HCT116 (cell line): ENCODE data around the gene LLGL2.

Experiments
- CEBPB ChIP-seq: IDR thresholded peaks from 2 replicates; pipeline ENCODE4 v1.6.1; 2012; ENCODE audit warnings: low read depth
- EGR1 ChIP-seq: IDR thresholded peaks from 2 replicates; pipeline ENCODE4 v1.6.1; 2012; ENCODE audit warnings: low read depth
- EZH2 ChIP-seq: fragments of 200-600 bp; sonication (generic); IDR thresholded peaks from 2 replicates; pipeline ENCODE4 v1.6.1; 2017; ENCODE audit warnings: antibody characterized with exemption, mixed run types
- EZH2phosphoT487 ChIP-seq: fragments of 200-600 bp; IDR thresholded peaks from 2 replicates; pipeline ENCODE4 v1.6.1; 2018; ENCODE audit warnings: antibody characterized with exemption, borderline replicate concordance
- POLR2A ChIP-seq: IDR thresholded peaks from 2 replicates; pipeline ENCODE4 v1.7.0; 2011; ENCODE audit warnings: borderline replicate concordance; ENCODE audit not compliant: insufficient read depth, insufficient read length; ENCODE audit errors: extremely low read depth
- POLR2AphosphoS5 ChIP-seq: IDR thresholded peaks from 2 replicates; pipeline ENCODE4 v1.6.1; 2011; ENCODE audit warnings: mild to moderate bottlenecking, low read depth, low read length, moderate library complexity
- RAD21 ChIP-seq: IDR thresholded peaks from 2 replicates; pipeline ENCODE4 v1.6.1; 2012; ENCODE audit warnings: low read depth, mild to moderate bottlenecking
- SP1 ChIP-seq: IDR thresholded peaks from 2 replicates; pipeline ENCODE4 v1.6.1; 2012; ENCODE audit warnings: low read depth
- SRF ChIP-seq: IDR thresholded peaks from 2 replicates; pipeline ENCODE4 v1.6.1; 2012; ENCODE audit warnings: low read depth
- ZNF274 ChIP-seq: fragments of 200-500 bp; sonication (Bioruptor generic); IDR thresholded peaks from 2 replicates; pipeline ENCODE4 v1.6.1; 2014; ENCODE audit warnings: mild to moderate bottlenecking, low read depth, low read length, inconsistent platforms
- TF ChIP-seq, protein P1 (sequence below), 3 experiments: fragments of 200-600 bp in 1 of 3; sonication (generic) in 1 of 3; IDR thresholded peaks in 2 of 3; conservative IDR thresholded peaks in 1 of 3; 2 replicates each; pipeline ENCODE4 v1.5.1; 2012 to 2017; ENCODE audit warnings: low read depth in 2 of 3, low read length in 2 of 3, antibody characterized with exemption in 1 of 3, borderline replicate concordance in 1 of 3, control low read depth in 1 of 3, mild to moderate bottlenecking in 1 of 3, mixed read lengths in 1 of 3, mixed run types in 1 of 3, moderate library complexity in 1 of 3; ENCODE audit not compliant: insufficient read depth in 1 of 3
- TF ChIP-seq, protein P2 (sequence below): IDR thresholded peaks from 2 replicates; pipeline ENCODE4 v1.6.1; 2011; ENCODE audit warnings: mild to moderate bottlenecking, low read length, moderate library complexity; ENCODE audit not compliant: insufficient replicate concordance; ENCODE audit errors: extremely low read depth
- TF ChIP-seq, protein P3 (sequence below): IDR thresholded peaks from 2 replicates; pipeline ENCODE4 v1.6.1; 2012; ENCODE audit warnings: low read depth

- TF ChIP-seq RAD21 (no peak), POLR2AphosphoS5 (no peak), ZNF274 (no peak), POLR2A (no peak), EZH2phosphoT487 (no peak), SRF (no peak), SP1 (no peak), EZH2 (no peak), EGR1 (no peak), CEBPB (no peak)
- TF ChIP-seq, protein P1, sequence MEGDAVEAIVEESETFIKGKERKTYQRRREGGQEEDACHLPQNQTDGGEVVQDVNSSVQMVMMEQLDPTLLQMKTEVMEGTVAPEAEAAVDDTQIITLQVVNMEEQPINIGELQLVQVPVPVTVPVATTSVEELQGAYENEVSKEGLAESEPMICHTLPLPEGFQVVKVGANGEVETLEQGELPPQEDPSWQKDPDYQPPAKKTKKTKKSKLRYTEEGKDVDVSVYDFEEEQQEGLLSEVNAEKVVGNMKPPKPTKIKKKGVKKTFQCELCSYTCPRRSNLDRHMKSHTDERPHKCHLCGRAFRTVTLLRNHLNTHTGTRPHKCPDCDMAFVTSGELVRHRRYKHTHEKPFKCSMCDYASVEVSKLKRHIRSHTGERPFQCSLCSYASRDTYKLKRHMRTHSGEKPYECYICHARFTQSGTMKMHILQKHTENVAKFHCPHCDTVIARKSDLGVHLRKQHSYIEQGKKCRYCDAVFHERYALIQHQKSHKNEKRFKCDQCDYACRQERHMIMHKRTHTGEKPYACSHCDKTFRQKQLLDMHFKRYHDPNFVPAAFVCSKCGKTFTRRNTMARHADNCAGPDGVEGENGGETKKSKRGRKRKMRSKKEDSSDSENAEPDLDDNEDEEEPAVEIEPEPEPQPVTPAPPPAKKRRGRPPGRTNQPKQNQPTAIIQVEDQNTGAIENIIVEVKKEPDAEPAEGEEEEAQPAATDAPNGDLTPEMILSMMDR (IDR thresholded peaks at IDR 0.05 in 2 of 3, conservative IDR thresholded peaks at IDR 0.05 in 1 of 3; ENCODE audit: borderline replicate concordance in 1 of 3, insufficient read depth in 1 of 3, low read depth in 2 of 3, low read length in 2 of 3), result no peak
- TF ChIP-seq, protein P2, sequence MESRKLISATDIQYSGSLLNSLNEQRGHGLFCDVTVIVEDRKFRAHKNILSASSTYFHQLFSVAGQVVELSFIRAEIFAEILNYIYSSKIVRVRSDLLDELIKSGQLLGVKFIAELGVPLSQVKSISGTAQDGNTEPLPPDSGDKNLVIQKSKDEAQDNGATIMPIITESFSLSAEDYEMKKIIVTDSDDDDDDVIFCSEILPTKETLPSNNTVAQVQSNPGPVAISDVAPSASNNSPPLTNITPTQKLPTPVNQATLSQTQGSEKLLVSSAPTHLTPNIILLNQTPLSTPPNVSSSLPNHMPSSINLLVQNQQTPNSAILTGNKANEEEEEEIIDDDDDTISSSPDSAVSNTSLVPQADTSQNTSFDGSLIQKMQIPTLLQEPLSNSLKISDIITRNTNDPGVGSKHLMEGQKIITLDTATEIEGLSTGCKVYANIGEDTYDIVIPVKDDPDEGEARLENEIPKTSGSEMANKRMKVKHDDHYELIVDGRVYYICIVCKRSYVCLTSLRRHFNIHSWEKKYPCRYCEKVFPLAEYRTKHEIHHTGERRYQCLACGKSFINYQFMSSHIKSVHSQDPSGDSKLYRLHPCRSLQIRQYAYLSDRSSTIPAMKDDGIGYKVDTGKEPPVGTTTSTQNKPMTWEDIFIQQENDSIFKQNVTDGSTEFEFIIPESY, result no peak
- TF ChIP-seq, protein P3, sequence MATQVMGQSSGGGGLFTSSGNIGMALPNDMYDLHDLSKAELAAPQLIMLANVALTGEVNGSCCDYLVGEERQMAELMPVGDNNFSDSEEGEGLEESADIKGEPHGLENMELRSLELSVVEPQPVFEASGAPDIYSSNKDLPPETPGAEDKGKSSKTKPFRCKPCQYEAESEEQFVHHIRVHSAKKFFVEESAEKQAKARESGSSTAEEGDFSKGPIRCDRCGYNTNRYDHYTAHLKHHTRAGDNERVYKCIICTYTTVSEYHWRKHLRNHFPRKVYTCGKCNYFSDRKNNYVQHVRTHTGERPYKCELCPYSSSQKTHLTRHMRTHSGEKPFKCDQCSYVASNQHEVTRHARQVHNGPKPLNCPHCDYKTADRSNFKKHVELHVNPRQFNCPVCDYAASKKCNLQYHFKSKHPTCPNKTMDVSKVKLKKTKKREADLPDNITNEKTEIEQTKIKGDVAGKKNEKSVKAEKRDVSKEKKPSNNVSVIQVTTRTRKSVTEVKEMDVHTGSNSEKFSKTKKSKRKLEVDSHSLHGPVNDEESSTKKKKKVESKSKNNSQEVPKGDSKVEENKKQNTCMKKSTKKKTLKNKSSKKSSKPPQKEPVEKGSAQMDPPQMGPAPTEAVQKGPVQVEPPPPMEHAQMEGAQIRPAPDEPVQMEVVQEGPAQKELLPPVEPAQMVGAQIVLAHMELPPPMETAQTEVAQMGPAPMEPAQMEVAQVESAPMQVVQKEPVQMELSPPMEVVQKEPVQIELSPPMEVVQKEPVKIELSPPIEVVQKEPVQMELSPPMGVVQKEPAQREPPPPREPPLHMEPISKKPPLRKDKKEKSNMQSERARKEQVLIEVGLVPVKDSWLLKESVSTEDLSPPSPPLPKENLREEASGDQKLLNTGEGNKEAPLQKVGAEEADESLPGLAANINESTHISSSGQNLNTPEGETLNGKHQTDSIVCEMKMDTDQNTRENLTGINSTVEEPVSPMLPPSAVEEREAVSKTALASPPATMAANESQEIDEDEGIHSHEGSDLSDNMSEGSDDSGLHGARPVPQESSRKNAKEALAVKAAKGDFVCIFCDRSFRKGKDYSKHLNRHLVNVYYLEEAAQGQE, result no peak
These were observed 43.2 kb upstream of the LLGL2 start for GRCh38 chr17:75482098-75482942.
